ENCODE results near the gene ZFP42.
"Not testable (repeated sequence)": the region's sequence is repeated elsewhere in the genome, so short reads cannot be mapped to it uniquely, and the experiment has no call there.

The ZFP42 gene

GRCh38 chr4:188023682-188024081 lies 28.1 kb downstream of the ZFP42 start:
- DNase-seq, result no peak

- DNase-seq, result no peak
Observed at GRCh38 chr4:188025476-188025875, 29.9 kb downstream of the ZFP42 start.

GRCh38 chr4:188029114-188029513 lies 33.5 kb downstream of the ZFP42 start:
- no peak for DNase-seq

- DNase-seq, result peak; percentile 55
Observed at GRCh38 chr4:188030401-188030800, 34.8 kb downstream of the ZFP42 start.

- no peak for DNase-seq
Observed at GRCh38 chr4:188031751-188032150, 36.2 kb downstream of the ZFP42 start.

- no peak for DNase-seq
Observed at GRCh38 chr4:188032170-188032569, 36.6 kb downstream of the ZFP42 start.

GRCh38 chr4:188032583-188032982 lies 37.0 kb downstream of the ZFP42 start:
- DNase-seq, result no peak

GRCh38 chr4:188037003-188037713 lies 41.6 kb downstream of the ZFP42 start:
- no peak for DNase-seq

GRCh38 chr4:188041721-188042120 lies 46.1 kb downstream of the ZFP42 start:
- DNase-seq, result no peak

GRCh38 chr4:188042191-188042590 lies 46.6 kb downstream of the ZFP42 start:
- DNase-seq, result no peak

GRCh38 chr4:188043154-188043553 lies 47.6 kb downstream of the ZFP42 start:
- no peak for DNase-seq

- DNase-seq, result not testable (repeated sequence)
Observed at GRCh38 chr4:188045461-188045860, 49.9 kb downstream of the ZFP42 start.

GRCh38 chr4:188046657-188047056 lies 51.1 kb downstream of the ZFP42 start:
- DNase-seq, result no peak

GRCh38 chr4:188053302-188053701 lies 57.7 kb downstream of the ZFP42 start:
- no peak for DNase-seq
